OCI-LY7 (cell line): Measurements from ENCODE around the gene RBM15. TPM values are rescaled to one million over a fixed set of nuclear protein-coding genes. Genes with fewer than 3 reads are reported as not detected.

Experiments
- BruUV-seq: library from RNA; stranded (reverse); fragments of 400-500 nt; replicated peaks from 2 replicates; lab custom pipeline; 2021; lab: Mats Ljungman, UMichigan
- CTCF ChIA-PET: fragments of 300-600 bp; sonication (Branson Sonifier 250); formaldehyde crosslinking; loops from one replicate; lab custom pipeline; 2022; ENCODE audit warnings: antibody characterized with exemption; ENCODE audit not compliant: unreplicated experiment; lab: Charles Lee
- POLR2A ChIA-PET: fragments of 300-600 bp; sonication (Branson Sonifier 250); formaldehyde crosslinking; loops from one replicate; lab custom pipeline; 2022; ENCODE audit warnings: antibody characterized with exemption; lab: Charles Lee
- DNase-seq: peaks from one replicate; pipeline ENCODE4 v3.0.0-alpha.2; 2015; ENCODE audit warnings: low spot score
- H2AFZ ChIP-seq: fragments of 200-600 bp; sonication (generic), shearing (Covaris generic); 2 replicates; pipeline ENCODE4 v1.6.1; 2014; ENCODE audit warnings: mild to moderate bottlenecking, antibody characterized with exemption, low read length, moderate library complexity
- H3K27ac ChIP-seq: fragments of 200-600 bp; sonication (generic); 2 replicates; pipeline ENCODE4 v1.5.1; 2014; ENCODE audit warnings: mixed run types, low read depth, mild to moderate bottlenecking, moderate library complexity, low read length, inconsistent platforms; ENCODE audit not compliant: poor library complexity, severe bottlenecking
- H3K36me3 ChIP-seq: fragments of 200-600 bp; sonication (generic); 2 replicates; pipeline ENCODE4 v1.6.1; 2014; ENCODE audit warnings: mild to moderate bottlenecking, antibody characterized with exemption, low read length, moderate library complexity, mixed read lengths; ENCODE audit not compliant: insufficient read depth
- H3K4me1 ChIP-seq: fragments of 200-600 bp; sonication (generic); 2 replicates; pipeline ENCODE4 v1.5.1; 2014; ENCODE audit warnings: mild to moderate bottlenecking, low read length; ENCODE audit not compliant: insufficient read depth, poor library complexity, severe bottlenecking
- H3K4me2 ChIP-seq: fragments of 200-600 bp; sonication (generic); 2 replicates; pipeline ENCODE4 v1.6.1; 2014; ENCODE audit warnings: mild to moderate bottlenecking, low read length
- H3K4me3 ChIP-seq: fragments of 200-600 bp; sonication (generic); 2 replicates; pipeline ENCODE4 v1.5.1; 2014; ENCODE audit warnings: mild to moderate bottlenecking, low read depth, low read length; ENCODE audit not compliant: poor library complexity, severe bottlenecking
- H3K79me2 ChIP-seq: fragments of 200-600 bp; sonication (generic); 2 replicates; pipeline ENCODE4 v1.6.1; 2016; ENCODE audit warnings: low read depth, mild to moderate bottlenecking, low read length, moderate library complexity, mixed read lengths; ENCODE audit not compliant: insufficient read depth
- H3K9me2 ChIP-seq: fragments of 200-600 bp; sonication (generic); 2 replicates; pipeline ENCODE4 v1.6.1; 2016; ENCODE audit warnings: mild to moderate bottlenecking, low read length, mixed read lengths; ENCODE audit not compliant: insufficient read depth
- H3K9me3 ChIP-seq: fragments of 200-600 bp; sonication (generic); 2 replicates; pipeline ENCODE4 v1.6.1; 2014; ENCODE audit warnings: mild to moderate bottlenecking, mixed run types, low read length, mixed read lengths
- H4K20me1 ChIP-seq: fragments of 200-600 bp; sonication (generic); 2 replicates; pipeline ENCODE4 v1.6.1; 2014; ENCODE audit warnings: mild to moderate bottlenecking, antibody characterized with exemption, low read length, moderate library complexity, mixed read lengths; ENCODE audit not compliant: insufficient read depth
- CTCF ChIP-seq: fragments of 200-600 bp; sonication (generic); conservative IDR thresholded peaks from 2 replicates; pipeline ENCODE4 v1.5.1; 2014; ENCODE audit warnings: mild to moderate bottlenecking, antibody characterized with exemption, low read length, moderate library complexity, mixed read lengths
- EZH2phosphoT487 ChIP-seq: fragments of 200-600 bp; sonication (generic); IDR thresholded peaks from 2 replicates; pipeline ENCODE4 v1.6.1; 2018; ENCODE audit warnings: low read depth, borderline replicate concordance, mild to moderate bottlenecking, mixed run types, antibody characterized with exemption, low read length, moderate library complexity, mixed read lengths
- intact Hi-C: fragments of 100-400 bp; cut with micrococcal nuclease; formaldehyde crosslinking; loops from one replicate; pipeline ENCODE4 v1.10.0; 2022; ENCODE audit not compliant: unreplicated experiment
- total RNA-seq, 2 experiments: library from RNA; depleted of rRNA in 1 of 2; stranded (reverse); fragments of >200 nt in 1 of 2; shearing (Covaris generic) in 1 of 2; gene quantifications; 2 replicates each; pipeline ENCODE4 v1.2.3, GENCODE V29; 2014 to 2022

Gene RBM15
- total RNA-seq, 2 experiments from 2014 or later, result 119 to 221 TPM

DNA sequence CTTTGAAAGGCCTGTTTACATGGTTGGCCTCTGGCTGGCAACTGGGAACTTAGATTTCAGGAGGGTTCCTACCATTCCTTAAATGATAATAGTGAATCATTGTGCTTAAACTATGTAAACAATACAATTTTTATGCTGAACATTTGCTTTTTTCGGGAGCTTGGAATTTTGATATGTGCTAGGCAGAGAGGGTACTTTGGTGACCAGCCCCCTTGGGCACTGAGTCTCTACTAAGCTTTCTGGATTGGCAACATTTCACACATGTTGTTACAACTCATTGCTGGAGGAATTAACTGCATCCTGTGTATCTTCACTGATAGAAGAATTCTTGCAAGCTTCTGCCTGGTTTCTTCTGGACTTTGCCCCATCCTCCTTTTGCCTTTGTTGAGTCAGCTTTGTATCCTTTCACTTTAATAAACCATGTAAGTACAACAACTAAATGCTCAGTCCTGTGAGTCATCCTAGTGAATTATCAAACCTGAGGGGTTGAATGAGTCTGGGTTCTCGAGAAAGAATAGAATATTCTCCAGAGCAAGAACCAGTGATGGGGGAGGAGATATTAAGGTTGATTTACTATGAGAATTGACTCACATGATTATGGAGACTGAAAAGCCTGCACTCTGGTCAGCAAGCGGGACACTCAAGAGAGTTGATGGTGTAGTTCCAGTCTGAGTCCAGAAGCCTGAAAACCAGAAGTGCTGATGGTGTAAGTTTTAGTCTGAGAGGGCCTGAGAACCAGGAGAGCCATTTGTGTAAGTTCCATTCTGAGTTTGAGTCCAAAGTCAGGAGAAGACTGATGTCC is 54.7 kb downstream of the RBM15 start:
- no TSS peak for BruUV-seq
- POLR2A ChIA-PET, result interaction anchor here (0.6 to 1.7 kb wide), 5 partner anchors 9 to 1387 kb away, joined by 3 to 7 read pairs (median 3); no protein-coding TSS in a partner anchor
- peaks cover 61% of the 10 kb centered on the region for H3K36me3 ChIP-seq
- no peak overlapping the region for H3K27ac ChIP-seq
- H4K20me1 ChIP-seq, result no peaks in the 10 kb centered on the region
- intact Hi-C loops, result no loop called here
- CTCF ChIA-PET, result no interaction called here
- H3K79me2 ChIP-seq, result no peaks in the 10 kb centered on the region
- H2AFZ ChIP-seq, result no peak overlapping the region
- H3K4me2 ChIP-seq, result no peak overlapping the region
- DNase-seq, result no peak
- no peaks in the 10 kb centered on the region for H3K9me3 ChIP-seq
- TF ChIP-seq CTCF, result no peak
- no peak for TF ChIP-seq EZH2phosphoT487
- H3K9me2 ChIP-seq, result no peaks in the 10 kb centered on the region
- H3K4me3 ChIP-seq, result no peak overlapping the region
- H3K4me1 ChIP-seq, result peaks cover 2% of the 10 kb centered on the region

DNA sequence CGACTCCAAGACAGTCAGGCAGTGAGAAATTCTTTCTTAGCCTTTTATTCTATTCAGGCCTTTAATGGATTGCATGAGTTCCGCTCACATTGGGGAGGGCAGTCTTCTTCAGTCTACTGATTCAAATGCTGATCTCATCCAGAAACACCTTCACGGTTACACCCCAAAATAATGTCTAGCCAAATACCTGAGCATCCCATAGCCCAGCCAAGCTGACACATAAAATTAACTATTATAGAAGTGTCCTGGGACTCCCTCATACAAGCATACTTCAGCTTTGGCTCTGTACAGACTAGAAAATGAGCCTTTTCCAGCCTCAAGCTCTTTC is 55.3 kb downstream of the RBM15 start:
- no TSS peak for BruUV-seq
- ChIA-PET POLR2A (interaction anchor here (0.6 to 1.9 kb wide), 5 partner anchors 8 to 1387 kb away, joined by 3 to 8 read pairs (median 3); no protein-coding TSS in a partner anchor), CTCF (no interaction called here)
- Histone ChIP-seq H3K4me3 (no peak overlapping the region), H3K27ac (no peak overlapping the region), H3K4me1 (no peaks in the 10 kb centered on the region), H3K9me2 (no peaks in the 10 kb centered on the region), H3K9me3 (no peaks in the 10 kb centered on the region), H3K36me3 (peaks cover 67% of the 10 kb centered on the region), H4K20me1 (no peaks in the 10 kb centered on the region), H3K4me2 (no peak overlapping the region), H2AFZ (no peak overlapping the region), H3K79me2 (no peaks in the 10 kb centered on the region)
- TF ChIP-seq EZH2phosphoT487, result no peak
- TF ChIP-seq CTCF, result no peak
- intact Hi-C loops, result no loop called here
- DNase-seq, result no peak

Other genes starting within 250 kb of the RBM15 start
- gene UBL4B, start 226.9 kb upstream of the RBM15 start, total RNA-seq (2014; rRNA removed; shearing (Covaris generic)), result 0.41 TPM in 1 of 2 replicates, not detected in the other
- gene UBL4B, start 226.9 kb upstream of the RBM15 start, total RNA-seq (2022), result not detected in 2 replicates
- not detected in 2 replicates for gene SLC6A17, start 188.9 kb upstream of the RBM15 start, total RNA-seq (2014; rRNA removed; shearing (Covaris generic))
- gene SLC6A17, start 188.9 kb upstream of the RBM15 start, total RNA-seq (2022), result not detected in 2 replicates
- gene KCNC4, start 129.1 kb upstream of the RBM15 start, total RNA-seq (2014; rRNA removed; shearing (Covaris generic)), result 3.9 and 5.6 TPM in 2 replicates
- gene KCNC4, start 129.1 kb upstream of the RBM15 start, total RNA-seq (2022), result 17.8 and 18.5 TPM in 2 replicates
- gene SLC16A4, start 51.6 kb downstream of the RBM15 start, total RNA-seq (2014; rRNA removed; shearing (Covaris generic)), result 0.22 TPM in 1 of 2 replicates, not detected in the other
- 0.15 and 0.38 TPM in 2 replicates for gene SLC16A4, start 51.6 kb downstream of the RBM15 start, total RNA-seq (2022)
- 109 and 111 TPM in 2 replicates for gene LAMTOR5, start 68.3 kb downstream of the RBM15 start, total RNA-seq (2014; rRNA removed; shearing (Covaris generic))
- 104 and 123 TPM in 2 replicates for gene LAMTOR5, start 68.3 kb downstream of the RBM15 start, total RNA-seq (2022)
- not detected in 2 replicates for gene PROK1, start 111.8 kb downstream of the RBM15 start, total RNA-seq (2014; rRNA removed; shearing (Covaris generic))
- gene PROK1, start 111.8 kb downstream of the RBM15 start, total RNA-seq (2022), result not detected in 2 replicates
- gene KCNA10, start 179.8 kb downstream of the RBM15 start, total RNA-seq (2014; rRNA removed; shearing (Covaris generic)), result not detected in 2 replicates
- gene KCNA10, start 179.8 kb downstream of the RBM15 start, total RNA-seq (2022), result not detected in 2 replicates